ENCODE measurements around the gene STIM1. TPM values are rescaled to one million over a fixed set of nuclear protein-coding genes. Genes with fewer than 3 reads are reported as not detected.
A peak's percentile ranks its signal among the peaks of the same experiment; 100 is the strongest.

STIM1 gene
- total RNA-seq, 2 experiments from 2014 or later: 62.9 to 68.5 TPM

GRCh38 chr11:4065601-4066377 lies 210.3 kb downstream of the STIM1 start:
- peak overlapping the region; percentile 1 for H3K27ac Mint-ChIP-seq
- CTCF ChIA-PET: interaction anchor here (1.4 to 13.5 kb wide), 5 partner anchors 8 to 256 kb away, joined by 3 to 573 read pairs (median 4); partner anchors contain the start of genes RHOG and STIM1
- no peak for DNase-seq
- no peaks in the 10 kb centered on the region for H3K9me3 Mint-ChIP-seq
- no peaks in the 10 kb centered on the region for H3K27me3 Mint-ChIP-seq (ENCODE audit: low read depth)
- H3K4me1 Mint-ChIP-seq (ENCODE audit: low read depth): peaks cover 69% of the 10 kb centered on the region
- no peak overlapping the region for H3K4me3 Mint-ChIP-seq
- intact Hi-C loops (cut with micrococcal nuclease): no loop called here
- peaks cover 8% of the 10 kb centered on the region for H3K36me3 Mint-ChIP-seq (ENCODE audit: low read depth)

GRCh38 chr11:4066910-4067309 lies 211.4 kb downstream of the STIM1 start:
- CTCF ChIA-PET: interaction anchor here (0.7 to 13.5 kb wide), 3 partner anchors 9 to 219 kb away, joined by 4 to 573 read pairs (median 14); partner anchors contain the start of genes RHOG and STIM1
- Mint-ChIP-seq H3K36me3 (ENCODE audit: low read depth) (peaks cover 10% of the 10 kb centered on the region), H3K4me1 (ENCODE audit: low read depth) (peaks cover 65% of the 10 kb centered on the region), H3K27ac (no peak overlapping the region), H3K9me3 (no peaks in the 10 kb centered on the region), H3K27me3 (ENCODE audit: low read depth) (no peaks in the 10 kb centered on the region), H3K4me3 (no peak overlapping the region)
- intact Hi-C loops (cut with micrococcal nuclease): no loop called here
- no peak for DNase-seq

- H3K4me1 Mint-ChIP-seq (ENCODE audit: low read depth): peaks cover 71% of the 10 kb centered on the region
- H3K4me3 Mint-ChIP-seq: no peak overlapping the region
- H3K9me3 Mint-ChIP-seq: no peaks in the 10 kb centered on the region
- intact Hi-C loops (cut with micrococcal nuclease): no loop called here
- peaks cover 10% of the 10 kb centered on the region for H3K36me3 Mint-ChIP-seq (ENCODE audit: low read depth)
- no peak for DNase-seq
- H3K27me3 Mint-ChIP-seq (ENCODE audit: low read depth): no peaks in the 10 kb centered on the region
- CTCF ChIA-PET: interaction anchor here (0.6 to 13.5 kb wide), 2 partner anchors 44 to 221 kb away, joined by 3 to 573 read pairs; partner anchors contain the start of genes RHOG and STIM1
- H3K27ac Mint-ChIP-seq: peak overlapping the region; percentile 4
These were observed 213.5 kb downstream of the STIM1 start for GRCh38 chr11:4068962-4069361.

- H3K4me3 Mint-ChIP-seq: no peak overlapping the region
- intact Hi-C loops (cut with micrococcal nuclease): loop anchor here (5.0 kb wide), 1 partner anchor 614 kb away; no protein-coding TSS in a partner anchor
These were observed 215.9 kb downstream of the STIM1 start for GRCh38 chr11:4071325-4071724.

GRCh38 chr11:4071914-4072313 lies 216.4 kb downstream of the STIM1 start:
- Mint-ChIP-seq H3K4me1 (ENCODE audit: low read depth) (peaks cover 53% of the 10 kb centered on the region), H3K36me3 (ENCODE audit: low read depth) (peaks cover 8% of the 10 kb centered on the region), H3K9me3 (no peaks in the 10 kb centered on the region), H3K4me3 (no peak overlapping the region), H3K27me3 (ENCODE audit: low read depth) (no peaks in the 10 kb centered on the region), H3K27ac (no peak overlapping the region)
- intact Hi-C loops (cut with micrococcal nuclease): loop anchor here (1.0 to 5.0 kb wide), 6 partner anchors 87 to 615 kb away; no protein-coding TSS in a partner anchor
- no peak for DNase-seq
- CTCF ChIA-PET: interaction anchor here (0.5 to 13.5 kb wide), 28 partner anchors 10 to 323 kb away, joined by 3 to 573 read pairs (median 7); partner anchors contain the start of genes PGAP2, RHOG, RRM1 and STIM1

More at GRCh38 chr11:4071325-4071724, 215.9 kb downstream of the STIM1 start:
- H3K27me3 Mint-ChIP-seq (ENCODE audit: low read depth): no peaks in the 10 kb centered on the region
- CTCF ChIA-PET: interaction anchor here (0.5 to 13.5 kb wide), 11 partner anchors 11 to 290 kb away, joined by 3 to 573 read pairs (median 12); partner anchors contain the start of genes PGAP2, RHOG and STIM1
- peaks cover 8% of the 10 kb centered on the region for H3K36me3 Mint-ChIP-seq (ENCODE audit: low read depth)
- DNase-seq: no peak
- H3K27ac Mint-ChIP-seq: no peak overlapping the region
- no peaks in the 10 kb centered on the region for H3K9me3 Mint-ChIP-seq
- H3K4me1 Mint-ChIP-seq (ENCODE audit: low read depth): peaks cover 53% of the 10 kb centered on the region

- intact Hi-C loops (cut with micrococcal nuclease): loop anchor here (1.0 to 5.0 kb wide), 6 partner anchors 87 to 615 kb away; no protein-coding TSS in a partner anchor
- H3K4me3 Mint-ChIP-seq: no peak overlapping the region
- peaks cover 47% of the 10 kb centered on the region for H3K4me1 Mint-ChIP-seq (ENCODE audit: low read depth)
- CTCF ChIA-PET: interaction anchor here (0.6 to 13.5 kb wide), 60 partner anchors 9 to 462 kb away, joined by 3 to 573 read pairs (median 4); partner anchors contain the start of genes PGAP2, RHOG and STIM1
- H3K27me3 Mint-ChIP-seq (ENCODE audit: low read depth): no peaks in the 10 kb centered on the region
- H3K36me3 Mint-ChIP-seq (ENCODE audit: low read depth): peaks cover 8% of the 10 kb centered on the region
- peak overlapping the region; percentile 63 for H3K27ac Mint-ChIP-seq
- H3K9me3 Mint-ChIP-seq: no peaks in the 10 kb centered on the region
- DNase-seq: peak; percentile 67
These were observed 217.3 kb downstream of the STIM1 start for GRCh38 chr11:4072668-4073285.

GRCh38 chr11:4074266-4074665 lies 218.8 kb downstream of the STIM1 start:
- no peak overlapping the region for H3K4me3 Mint-ChIP-seq
- DNase-seq: no peak
- H3K27ac Mint-ChIP-seq: no peak overlapping the region
- CTCF ChIA-PET: interaction anchor here (0.6 to 13.5 kb wide), 12 partner anchors 8 to 289 kb away, joined by 3 to 573 read pairs (median 8); partner anchors contain the start of genes PGAP2, RHOG and STIM1
- H3K36me3 Mint-ChIP-seq (ENCODE audit: low read depth): peaks cover 7% of the 10 kb centered on the region
- intact Hi-C loops (cut with micrococcal nuclease): loop anchor here (5.0 kb wide), 1 partner anchor 617 kb away; no protein-coding TSS in a partner anchor
- no peaks in the 10 kb centered on the region for H3K27me3 Mint-ChIP-seq (ENCODE audit: low read depth)
- H3K9me3 Mint-ChIP-seq: no peaks in the 10 kb centered on the region
- H3K4me1 Mint-ChIP-seq (ENCODE audit: low read depth): peaks cover 32% of the 10 kb centered on the region

- DNase-seq: no peak
- intact Hi-C loops (cut with micrococcal nuclease): no loop called here
- H3K4me1 Mint-ChIP-seq (ENCODE audit: low read depth): peaks cover 20% of the 10 kb centered on the region
- H3K36me3 Mint-ChIP-seq (ENCODE audit: low read depth): peaks cover 2% of the 10 kb centered on the region
- no peak overlapping the region for H3K4me3 Mint-ChIP-seq
- CTCF ChIA-PET: interaction anchor here (0.9 to 1.2 kb wide), 2 partner anchors 9 to 223 kb away, joined by 3 to 4 read pairs; no protein-coding TSS in a partner anchor
- no peak overlapping the region for H3K27ac Mint-ChIP-seq
- no peaks in the 10 kb centered on the region for H3K9me3 Mint-ChIP-seq
- no peaks in the 10 kb centered on the region for H3K27me3 Mint-ChIP-seq (ENCODE audit: low read depth)
These were observed 221.3 kb downstream of the STIM1 start for GRCh38 chr11:4076774-4077173.

- Mint-ChIP-seq H3K9me3 (no peaks in the 10 kb centered on the region), H3K36me3 (ENCODE audit: low read depth) (peaks cover 24% of the 10 kb centered on the region), H3K4me1 (ENCODE audit: low read depth) (peaks cover 18% of the 10 kb centered on the region), H3K4me3 (no peak overlapping the region), H3K27me3 (ENCODE audit: low read depth) (no peaks in the 10 kb centered on the region), H3K27ac (no peak overlapping the region)
- CTCF ChIA-PET: interaction anchor here (0.5 to 3.9 kb wide), 3 partner anchors 10 to 232 kb away, joined by 3 to 31 read pairs (median 3); no protein-coding TSS in a partner anchor
- intact Hi-C loops (cut with micrococcal nuclease): no loop called here
- no peak for DNase-seq
These were observed 227.7 kb downstream of the STIM1 start for GRCh38 chr11:4083198-4083597.

GRCh38 chr11:4084406-4085125 lies 229.1 kb downstream of the STIM1 start:
- no peak overlapping the region for H3K27ac Mint-ChIP-seq
- peaks cover 26% of the 10 kb centered on the region for H3K4me1 Mint-ChIP-seq (ENCODE audit: low read depth)
- no peak overlapping the region for H3K4me3 Mint-ChIP-seq
- H3K36me3 Mint-ChIP-seq (ENCODE audit: low read depth): peaks cover 27% of the 10 kb centered on the region
- CTCF ChIA-PET: interaction anchor here (1.5 to 1.9 kb wide), 2 partner anchors 11 to 230 kb away, joined by 4 to 7 read pairs; partner anchors contain the start of gene STIM1
- intact Hi-C loops (cut with micrococcal nuclease): no loop called here
- H3K9me3 Mint-ChIP-seq: no peaks in the 10 kb centered on the region
- no peak for DNase-seq
- H3K27me3 Mint-ChIP-seq (ENCODE audit: low read depth): no peaks in the 10 kb centered on the region

GRCh38 chr11:4085575-4085974 lies 230.1 kb downstream of the STIM1 start:
- Mint-ChIP-seq H3K4me3 (no peak overlapping the region), H3K27ac (no peak overlapping the region), H3K9me3 (no peaks in the 10 kb centered on the region), H3K4me1 (ENCODE audit: low read depth) (peaks cover 36% of the 10 kb centered on the region), H3K36me3 (ENCODE audit: low read depth) (peaks cover 29% of the 10 kb centered on the region), H3K27me3 (ENCODE audit: low read depth) (no peaks in the 10 kb centered on the region)
- CTCF ChIA-PET: interaction anchor here (1.0 to 1.9 kb wide), 4 partner anchors 9 to 236 kb away, joined by 3 to 7 read pairs (median 4); partner anchors contain the start of gene STIM1
- intact Hi-C loops (cut with micrococcal nuclease): no loop called here
- no peak for DNase-seq

All from activated naive CD4-positive, alpha-beta T cell treated with anti-CD3 and anti-CD28 coated beads for 36 hours (primary cell).